Stimulated activated CD8-positive, alpha-beta memory T cell treated with anti-CD3 and anti-CD28 coated beads, Interleukin-12 subunit alpha, Interleukin-12 subunit beta, amount 100 ng/mL, for 1 hour (primary cell): Measurements from ENCODE around the gene PLCH1.
"Not testable (repeated sequence)": the region's sequence is repeated elsewhere in the genome, so short reads cannot be mapped to it uniquely, and the experiment has no call there.

Source experiments
- DNase-seq: peaks from one replicate; pipeline ENCODE4 v3.0.0-alpha.2; 2020; ENCODE audit warnings: low read depth

The PLCH1 gene

GRCh38 chr3:155643581-155644165 is 101.2 kb downstream of the PLCH1 start:
- no peak for DNase-seq

GRCh38 chr3:155641956-155642355 is 102.9 kb downstream of the PLCH1 start:
- no peak for DNase-seq

- no peak for DNase-seq
Measured at GRCh38 chr3:155640098-155640497, 104.8 kb downstream of the PLCH1 start.

GRCh38 chr3:155639462-155640055 is 105.3 kb downstream of the PLCH1 start:
- no peak for DNase-seq

DNA sequence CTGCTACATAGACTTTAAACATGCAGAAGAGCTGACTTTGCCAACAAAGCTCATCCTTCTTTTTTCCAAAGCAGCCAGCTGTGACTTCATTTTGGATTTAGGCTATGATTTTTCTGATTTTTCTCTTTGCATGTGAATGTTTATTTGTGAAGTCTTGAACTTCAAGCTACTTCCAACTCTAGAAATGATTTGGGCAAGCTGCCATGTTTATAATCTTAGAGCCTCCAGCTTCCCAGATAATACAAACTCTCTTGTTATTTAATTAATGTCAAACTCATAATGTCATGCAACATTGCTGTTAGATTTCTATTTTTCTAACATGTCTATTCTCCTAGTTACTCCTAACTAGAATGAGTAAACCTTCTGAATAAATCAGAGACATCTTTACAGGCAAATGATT is 106.4 kb downstream of the PLCH1 start:
- DNase-seq, result not testable (repeated sequence)

GRCh38 chr3:155637567-155637966 is 107.3 kb downstream of the PLCH1 start:
- no peak for DNase-seq

DNA sequence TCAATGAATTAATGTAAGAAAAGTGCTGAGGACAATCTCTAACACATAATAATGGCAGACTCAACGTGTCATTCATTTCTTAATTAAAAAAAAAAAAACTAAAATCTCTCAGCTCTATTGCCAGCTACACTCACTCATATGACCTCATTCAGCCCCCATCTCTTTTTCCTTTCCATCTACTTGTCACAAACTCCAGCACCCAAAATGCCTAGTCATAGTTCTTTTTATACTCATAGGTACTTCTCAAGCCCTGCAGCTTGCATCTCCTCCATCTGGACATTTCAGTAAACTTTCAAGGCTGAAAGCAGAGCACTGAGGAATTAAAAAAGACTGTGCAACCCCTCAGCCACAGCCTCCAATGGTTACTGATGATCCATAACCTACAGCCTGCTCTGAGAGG is 109.8 kb downstream of the PLCH1 start:
- no peak for DNase-seq

DNA sequence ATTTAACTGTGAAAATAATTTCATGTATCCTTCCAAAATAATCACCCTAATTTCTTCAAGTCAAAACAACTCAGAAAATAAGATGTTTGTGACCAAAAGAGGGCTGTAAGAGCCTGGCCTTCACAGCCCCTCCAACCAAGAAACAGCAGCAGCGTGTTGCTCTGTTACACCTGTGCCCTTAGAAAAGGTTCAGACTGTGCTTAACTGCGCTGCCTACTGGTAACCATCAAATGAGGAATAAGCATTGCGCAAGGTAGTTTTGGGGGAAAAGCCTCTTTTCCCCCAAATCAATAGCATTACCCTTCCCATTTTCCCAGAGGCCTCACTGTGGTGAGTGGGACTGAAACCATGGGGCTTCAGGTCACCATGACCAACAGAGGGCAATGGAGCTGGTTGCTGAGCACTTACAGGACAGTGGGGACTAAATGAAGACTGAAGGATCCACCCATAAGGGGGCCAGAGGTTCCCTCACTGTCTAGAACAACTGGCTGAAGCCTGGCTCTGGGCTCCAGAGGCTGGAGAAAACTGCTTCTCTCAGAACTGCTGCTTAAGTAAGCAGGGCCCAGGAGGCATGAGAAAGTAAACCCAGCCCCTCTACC is 110.7 kb downstream of the PLCH1 start:
- no peak for DNase-seq

DNA sequence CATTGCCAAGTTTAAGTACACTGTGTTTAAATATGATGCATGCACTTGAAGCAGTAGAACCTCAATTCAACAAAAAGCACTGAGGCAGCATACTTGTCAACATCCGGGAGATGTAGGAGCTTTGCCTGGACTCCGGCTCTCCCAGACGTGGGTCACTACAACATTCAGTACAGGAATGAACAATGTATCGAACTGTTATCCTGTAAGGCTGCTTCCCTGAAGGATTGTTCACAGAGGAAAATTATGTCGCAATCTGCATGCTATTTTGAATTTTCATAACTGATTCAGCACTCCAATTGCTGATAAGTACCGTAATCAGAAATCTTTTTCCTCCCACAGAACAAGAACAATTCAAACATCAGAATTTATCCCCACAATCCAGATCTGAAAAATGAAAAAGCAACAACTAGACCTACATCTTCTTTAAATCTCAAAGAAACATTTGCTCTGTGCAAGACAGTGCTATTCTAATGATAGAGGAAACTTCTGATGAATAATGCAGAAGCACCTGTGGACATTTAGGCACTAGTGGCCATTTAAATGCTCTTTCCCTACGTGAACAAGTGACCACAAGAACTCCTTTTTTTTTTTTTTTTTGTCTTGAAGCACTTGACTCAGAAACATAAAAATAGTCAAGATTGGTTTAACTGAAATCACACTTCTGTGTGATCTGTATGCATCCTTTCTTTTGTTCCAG is 113.4 kb downstream of the PLCH1 start:
- DNase-seq, result no peak

GRCh38 chr3:155629556-155629955 is 115.3 kb downstream of the PLCH1 start:
- no peak for DNase-seq

DNA sequence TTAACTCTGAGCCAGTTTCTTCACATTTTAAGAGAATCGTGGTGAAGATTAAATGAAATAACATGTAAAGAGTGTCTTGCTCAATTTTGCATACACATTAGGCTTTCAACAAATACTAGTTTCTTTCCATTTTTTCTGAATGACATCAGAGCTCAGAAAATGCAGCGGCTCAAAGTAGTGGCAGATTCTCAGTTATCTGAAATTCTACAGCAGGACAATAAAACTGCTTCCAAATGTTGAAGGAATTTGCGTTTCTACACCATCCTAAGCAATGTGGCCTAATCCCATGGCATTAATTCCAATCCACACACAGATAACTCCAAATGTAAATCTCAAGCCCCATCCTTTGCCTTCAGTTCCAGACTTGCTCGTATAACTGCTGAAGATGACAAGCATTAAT is 115.8 kb downstream of the PLCH1 start:
- DNase-seq, result no peak

GRCh38 chr3:155622647-155623046 is 122.2 kb downstream of the PLCH1 start:
- DNase-seq, result not testable (repeated sequence)

- DNase-seq, result not testable (repeated sequence)
Measured at GRCh38 chr3:155620552-155620951, 124.3 kb downstream of the PLCH1 start.

DNA sequence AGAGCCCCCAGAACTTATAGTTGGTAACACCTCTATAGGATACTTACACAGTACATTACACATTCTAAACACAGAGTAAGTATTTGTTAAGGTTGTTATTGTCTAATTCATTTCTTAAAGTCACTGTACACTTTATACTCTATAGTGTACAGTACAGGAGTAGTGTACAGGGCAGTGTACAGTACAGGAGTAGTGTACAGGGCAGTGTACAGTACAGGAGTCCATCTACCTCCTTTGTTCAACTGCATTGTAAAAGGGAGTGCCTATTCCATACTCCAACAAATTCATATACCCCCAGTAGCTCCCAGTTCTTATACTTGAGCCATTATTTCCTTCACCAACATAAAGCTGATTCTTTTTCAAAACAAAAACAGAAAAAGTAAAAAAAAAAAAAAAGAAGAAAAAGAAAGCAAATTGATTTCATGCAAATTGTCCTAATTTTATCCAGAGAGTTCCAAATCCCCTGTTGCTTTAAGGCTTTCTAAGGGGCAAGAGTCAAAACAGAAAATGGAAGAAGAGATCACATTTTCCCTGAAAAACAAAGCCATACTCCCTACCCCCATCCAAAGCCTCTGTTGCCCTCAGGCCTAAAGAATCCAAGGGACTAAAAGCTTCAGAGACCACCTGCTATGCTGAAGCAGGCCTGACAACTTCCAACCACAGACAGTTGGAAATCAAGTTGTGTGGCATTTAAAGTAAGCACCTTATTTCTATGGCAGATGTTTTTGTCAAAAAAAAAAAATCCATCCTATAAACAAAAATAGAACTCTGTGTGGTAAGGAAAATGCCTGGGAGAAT is 125.6 kb downstream of the PLCH1 start:
- no peak for DNase-seq

GRCh38 chr3:155618543-155618942 is 126.3 kb downstream of the PLCH1 start:
- no peak for DNase-seq

DNA sequence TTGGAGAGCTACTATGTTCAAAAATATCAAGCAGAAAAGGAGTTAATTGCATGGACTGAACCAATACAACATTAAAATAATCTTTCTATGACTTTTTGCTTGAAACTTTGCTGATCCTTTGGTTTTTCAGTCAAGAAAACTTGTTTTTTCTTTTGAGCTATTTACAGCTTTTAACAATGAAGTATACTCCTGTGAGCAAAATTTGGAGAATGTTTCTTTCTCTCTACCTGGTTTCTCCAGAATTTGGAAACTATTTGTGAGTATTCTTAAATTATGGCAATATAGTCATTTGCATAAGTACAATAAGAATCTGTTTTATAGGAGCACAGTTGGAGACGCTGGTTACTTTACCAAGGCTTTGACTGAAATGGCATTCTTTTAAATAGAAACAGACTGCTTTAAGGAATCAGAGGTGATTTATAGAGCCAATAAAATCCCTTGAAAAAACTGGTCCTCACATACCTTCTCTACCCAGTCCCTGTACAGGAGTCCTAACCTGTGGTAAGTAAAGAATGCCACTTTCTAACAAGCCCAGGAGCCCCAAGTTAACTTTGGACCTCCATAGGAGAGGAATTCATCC is 127.4 kb downstream of the PLCH1 start:
- no peak for DNase-seq

DNA sequence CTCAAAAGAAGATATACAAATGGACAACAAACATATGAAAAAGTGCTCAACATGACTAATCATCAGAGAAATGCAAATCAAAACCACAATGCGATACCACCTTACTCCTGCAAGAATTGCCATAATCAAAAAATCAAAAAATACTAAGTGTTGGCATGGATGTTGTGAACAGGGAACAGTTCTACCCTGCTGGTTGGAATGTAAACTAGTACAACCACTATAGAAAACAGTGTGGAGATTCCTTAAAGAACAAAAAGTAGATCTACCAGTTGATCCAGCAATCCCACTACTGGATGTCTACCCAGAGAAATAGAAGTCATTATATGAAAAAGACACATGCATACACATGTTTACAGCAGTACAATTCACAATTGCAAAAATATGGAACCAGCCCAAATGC is 129.7 kb downstream of the PLCH1 start:
- not testable (repeated sequence) for DNase-seq

GRCh38 chr3:155614410-155614809 is 130.5 kb downstream of the PLCH1 start:
- DNase-seq, result not testable (repeated sequence)

GRCh38 chr3:155611456-155611855 is 133.4 kb downstream of the PLCH1 start:
- no peak for DNase-seq

DNA sequence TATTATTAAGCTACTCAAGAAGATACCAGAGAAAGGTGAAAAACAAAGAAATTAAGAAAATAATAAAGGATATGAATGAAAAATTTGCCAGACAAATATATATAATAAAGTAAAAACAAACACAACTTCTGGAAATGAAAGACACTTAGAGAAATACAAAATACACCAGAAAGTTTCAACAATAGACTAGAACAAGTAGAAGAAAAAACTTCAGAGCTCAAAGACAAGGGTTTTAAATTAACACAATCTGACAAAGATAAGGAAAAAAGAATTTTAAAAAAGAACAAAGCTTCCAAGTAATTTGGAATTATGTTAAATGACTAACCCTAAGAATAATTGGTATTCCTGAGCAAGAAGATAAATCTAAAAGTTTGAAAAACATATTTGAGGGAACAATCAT is 135.3 kb downstream of the PLCH1 start:
- no peak for DNase-seq

DNA sequence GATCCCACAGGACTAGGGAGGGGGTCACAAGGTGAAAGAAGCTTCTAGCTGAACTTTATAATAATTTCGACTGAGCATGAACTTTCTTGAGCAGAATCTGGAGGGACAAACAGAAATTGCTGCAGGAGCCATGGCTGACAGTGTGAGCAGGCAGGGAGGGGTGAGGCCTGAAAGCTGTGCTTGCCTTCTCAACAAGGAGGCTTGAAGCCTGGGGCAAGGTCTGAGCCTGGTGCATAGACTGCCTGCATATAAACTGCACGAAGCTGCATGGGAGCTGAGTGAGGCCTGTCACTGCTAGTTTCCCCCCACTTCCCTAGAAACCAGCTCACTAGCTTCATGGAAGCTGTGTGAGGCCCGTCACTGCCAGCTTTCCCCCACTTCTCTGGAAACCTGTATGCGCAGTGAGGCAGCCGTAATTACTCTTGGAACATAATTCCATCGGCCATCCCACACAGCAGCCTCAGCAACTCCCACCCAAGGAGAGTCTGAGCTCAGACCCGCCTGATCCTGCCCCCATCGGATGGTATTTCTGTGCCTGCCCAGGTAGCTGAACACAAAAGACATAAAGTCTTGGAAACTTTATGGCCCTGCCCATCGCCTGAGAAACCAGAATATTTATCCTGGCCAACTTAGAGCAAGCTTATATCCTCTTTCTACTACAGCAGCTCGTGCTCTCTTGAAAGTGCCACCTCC is 136.5 kb downstream of the PLCH1 start:
- no peak for DNase-seq
